ENCODE results near the gene PPP1R3A.

DNA sequence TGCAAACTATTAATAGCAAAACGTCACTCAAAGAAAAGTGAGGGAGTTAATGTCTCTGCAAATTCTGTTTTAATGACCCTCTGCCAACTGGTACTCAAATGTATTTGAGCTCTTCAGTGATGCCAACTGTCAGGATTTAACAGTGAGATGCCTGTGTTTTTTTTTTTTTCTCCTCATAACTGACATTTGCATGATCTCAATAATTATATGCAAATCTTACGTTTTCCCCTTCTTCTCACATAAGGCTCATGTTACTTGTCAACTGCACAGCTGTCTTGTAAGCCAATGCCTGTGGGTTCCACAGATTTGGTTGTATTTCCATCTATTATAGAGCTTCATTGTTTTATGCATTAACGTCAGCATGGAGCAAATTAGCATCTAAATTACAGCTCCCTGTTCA lies 38.2 kb downstream of the PPP1R3A start:
- TF ChIP-seq CTCF (IDR thresholded peaks at IDR 0.05) (no peak), RCOR1 (IDR thresholded peaks at IDR 0.05; ENCODE audit: low read depth, low read length) (no peak), POLR2A (IDR thresholded peaks at IDR 0.05; ENCODE audit: low read length) (no peak), BHLHE40 (IDR thresholded peaks at IDR 0.05; ENCODE audit: low read depth, low read length) (no peak), HOXB13 (CRISPR knock-in tag; IDR thresholded peaks at IDR 0.05; ENCODE audit: low read depth) (no peak), ZSCAN20 (CRISPR knock-in tag; IDR thresholded peaks at IDR 0.05) (no peak), NR3C1 (IDR thresholded peaks at IDR 0.05) (no peak), ESRRA (IDR thresholded peaks at IDR 0.05; ENCODE audit: borderline replicate concordance, low read length) (no peak), MAFK (IDR thresholded peaks at IDR 0.05; ENCODE audit: partially characterized antibody) (no peak)
- TF ChIP-seq, protein P1, sequence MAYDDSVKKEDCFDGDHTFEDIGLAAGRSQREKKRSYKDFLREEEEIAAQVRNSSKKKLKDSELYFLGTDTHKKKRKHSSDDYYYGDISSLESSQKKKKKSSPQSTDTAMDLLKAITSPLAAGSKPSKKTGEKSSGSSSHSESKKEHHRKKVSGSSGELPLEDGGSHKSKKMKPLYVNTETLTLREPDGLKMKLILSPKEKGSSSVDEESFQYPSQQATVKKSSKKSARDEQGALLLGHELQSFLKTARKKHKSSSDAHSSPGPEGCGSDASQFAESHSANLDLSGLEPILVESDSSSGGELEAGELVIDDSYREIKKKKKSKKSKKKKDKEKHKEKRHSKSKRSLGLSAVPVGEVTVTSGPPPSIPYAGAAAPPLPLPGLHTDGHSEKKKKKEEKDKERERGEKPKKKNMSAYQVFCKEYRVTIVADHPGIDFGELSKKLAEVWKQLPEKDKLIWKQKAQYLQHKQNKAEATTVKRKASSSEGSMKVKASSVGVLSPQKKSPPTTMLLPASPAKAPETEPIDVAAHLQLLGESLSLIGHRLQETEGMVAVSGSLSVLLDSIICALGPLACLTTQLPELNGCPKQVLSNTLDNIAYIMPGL (CRISPR knock-in tag; IDR thresholded peaks at IDR 0.05; ENCODE audit: borderline replicate concordance): no peak
- TF ChIP-seq, protein P2, sequence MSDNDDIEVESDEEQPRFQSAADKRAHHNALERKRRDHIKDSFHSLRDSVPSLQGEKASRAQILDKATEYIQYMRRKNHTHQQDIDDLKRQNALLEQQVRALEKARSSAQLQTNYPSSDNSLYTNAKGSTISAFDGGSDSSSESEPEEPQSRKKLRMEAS (IDR thresholded peaks at IDR 0.05): no peak

All from A549 (cell line).